ENCODE measurements around the gene DAB2IP. TPM values are rescaled to one million over a fixed set of nuclear protein-coding genes. Genes with fewer than 3 reads are reported as not detected.

The DAB2IP gene
- total RNA-seq, 6 experiments from 2014 or later: 15.1 to 21.6 (median 19.0) TPM

DNA sequence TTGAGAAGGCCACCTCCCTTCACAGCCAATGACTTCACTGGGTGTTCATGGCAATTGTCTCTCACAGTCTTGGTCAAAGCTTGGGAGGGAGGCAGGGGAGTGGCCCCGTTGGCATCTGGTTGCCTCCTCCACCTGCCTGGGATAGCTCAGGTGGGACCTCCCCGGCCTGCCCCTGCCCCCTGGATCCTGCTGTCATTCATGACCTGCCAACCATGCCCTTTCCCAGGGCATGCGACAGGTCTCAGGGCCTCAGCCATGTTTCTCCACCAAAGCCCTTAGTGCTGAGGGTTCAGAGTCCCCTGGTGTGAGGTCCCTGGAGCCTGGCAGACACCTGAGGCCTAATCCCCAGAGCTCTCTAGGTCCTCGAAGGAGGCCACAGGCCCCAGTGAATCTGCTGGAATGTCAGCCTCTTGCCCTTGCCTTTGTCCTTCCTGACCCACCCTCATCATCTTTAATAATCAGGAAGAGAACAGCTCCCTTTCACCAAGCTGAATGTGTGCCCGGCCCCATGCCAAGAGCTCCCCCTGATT lies 5.6 kb downstream of the DAB2IP start:
- Histone ChIP-seq H3K9me3 (no peaks in the 10 kb centered on the region), H3K4me3 (no peak overlapping the region), H3K27me3 (no peaks in the 10 kb centered on the region), H3K36me3 (no peaks in the 10 kb centered on the region), H3K4me1 (peaks cover 0 to 24% (median 6%) of the 10 kb centered on the region in 4 donors), H3K27ac (no peak overlapping the region)
- no peak for TF ChIP-seq POLR2A (IDR thresholded peaks at IDR 0.05)
- TF ChIP-seq, protein P1, sequence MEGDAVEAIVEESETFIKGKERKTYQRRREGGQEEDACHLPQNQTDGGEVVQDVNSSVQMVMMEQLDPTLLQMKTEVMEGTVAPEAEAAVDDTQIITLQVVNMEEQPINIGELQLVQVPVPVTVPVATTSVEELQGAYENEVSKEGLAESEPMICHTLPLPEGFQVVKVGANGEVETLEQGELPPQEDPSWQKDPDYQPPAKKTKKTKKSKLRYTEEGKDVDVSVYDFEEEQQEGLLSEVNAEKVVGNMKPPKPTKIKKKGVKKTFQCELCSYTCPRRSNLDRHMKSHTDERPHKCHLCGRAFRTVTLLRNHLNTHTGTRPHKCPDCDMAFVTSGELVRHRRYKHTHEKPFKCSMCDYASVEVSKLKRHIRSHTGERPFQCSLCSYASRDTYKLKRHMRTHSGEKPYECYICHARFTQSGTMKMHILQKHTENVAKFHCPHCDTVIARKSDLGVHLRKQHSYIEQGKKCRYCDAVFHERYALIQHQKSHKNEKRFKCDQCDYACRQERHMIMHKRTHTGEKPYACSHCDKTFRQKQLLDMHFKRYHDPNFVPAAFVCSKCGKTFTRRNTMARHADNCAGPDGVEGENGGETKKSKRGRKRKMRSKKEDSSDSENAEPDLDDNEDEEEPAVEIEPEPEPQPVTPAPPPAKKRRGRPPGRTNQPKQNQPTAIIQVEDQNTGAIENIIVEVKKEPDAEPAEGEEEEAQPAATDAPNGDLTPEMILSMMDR (IDR thresholded peaks at IDR 0.05): no peak
- ATAC-seq (no peak), DNase-seq (no peak)
- intact Hi-C loops (cut with DNase I): no loop called here
- 100% methylated on average over 2 of the region's 5 CpGs for WGBS (ENCODE audit: insufficient coverage, low coverage, low lambda C conversion rate, missing lambda C conversion rate)

DNA sequence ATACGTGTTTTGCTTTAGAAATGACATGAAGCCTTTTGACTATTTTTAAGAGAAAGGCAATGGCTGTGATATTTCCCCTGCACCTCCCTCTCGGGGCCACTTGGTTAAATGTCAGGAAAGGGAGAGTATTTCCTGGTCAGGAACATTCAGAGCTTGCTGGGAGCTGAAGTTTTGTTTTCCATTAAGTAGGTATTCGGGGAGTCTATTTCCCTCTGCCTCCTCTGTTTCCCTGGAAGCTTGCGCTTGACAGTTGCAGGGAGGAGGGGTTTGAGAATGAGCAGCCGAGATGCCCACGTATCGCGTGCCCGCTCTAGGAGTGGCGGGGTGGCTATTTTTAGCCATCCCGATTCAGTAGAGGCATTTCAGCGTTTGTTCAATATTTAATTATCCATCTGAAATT lies 6.7 kb downstream of the DAB2IP start:
- H3K4me1 ChIP-seq: peaks cover 0 to 15% (median 3%) of the 10 kb centered on the region in 4 donors
- 47% methylated on average over 9 of the region's 12 CpGs for WGBS (ENCODE audit: insufficient coverage, low coverage, low lambda C conversion rate, missing lambda C conversion rate)
- no peak overlapping the region for H3K4me3 ChIP-seq
- no peaks in the 10 kb centered on the region for H3K9me3 ChIP-seq
- no peak for TF ChIP-seq POLR2A (IDR thresholded peaks at IDR 0.05)
- TF ChIP-seq, protein P1 (IDR thresholded peaks at IDR 0.05): no peak
- H3K36me3 ChIP-seq: no peaks in the 10 kb centered on the region
- ATAC-seq: peak; percentile 18 to 53 (median 32)
- intact Hi-C loops (cut with DNase I): no loop called here
- DNase-seq: no peak
- no peak overlapping the region for H3K27ac ChIP-seq
- no peaks in the 10 kb centered on the region for H3K27me3 ChIP-seq

DNA sequence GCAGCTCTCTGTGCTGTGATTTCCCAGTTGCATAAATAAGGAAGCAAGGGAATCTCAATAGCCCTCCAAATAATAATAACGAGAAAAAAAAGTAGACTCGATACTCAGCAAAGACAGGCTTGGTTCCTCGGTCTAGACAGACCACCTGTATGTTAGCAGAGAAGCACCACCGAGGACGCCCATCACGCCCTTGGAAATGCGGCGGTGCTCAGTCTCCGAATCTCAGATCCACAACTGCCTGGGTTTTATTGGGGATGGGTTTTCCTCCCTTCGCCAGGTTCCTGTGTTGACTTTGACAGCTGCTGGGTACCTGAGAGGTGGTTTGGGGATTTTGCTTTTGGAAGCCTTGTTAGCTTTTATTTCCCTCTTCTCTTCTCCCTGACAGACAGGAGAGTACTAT lies 7.2 kb downstream of the DAB2IP start:
- Histone ChIP-seq H3K9me3 (no peaks in the 10 kb centered on the region), H3K27me3 (no peaks in the 10 kb centered on the region), H3K4me1 (peaks cover 0 to 15% (median 3%) of the 10 kb centered on the region in 4 donors), H3K36me3 (no peaks in the 10 kb centered on the region), H3K27ac (no peak overlapping the region), H3K4me3 (no peak overlapping the region)
- DNase-seq (no peak), ATAC-seq (no peak)
- 83% methylated on average over 4 of the region's 10 CpGs for WGBS (ENCODE audit: insufficient coverage, low coverage, low lambda C conversion rate, missing lambda C conversion rate)
- TF ChIP-seq, protein P1 (IDR thresholded peaks at IDR 0.05): no peak
- no peak for TF ChIP-seq POLR2A (IDR thresholded peaks at IDR 0.05)
- intact Hi-C loops (cut with DNase I): no loop called here

DNA sequence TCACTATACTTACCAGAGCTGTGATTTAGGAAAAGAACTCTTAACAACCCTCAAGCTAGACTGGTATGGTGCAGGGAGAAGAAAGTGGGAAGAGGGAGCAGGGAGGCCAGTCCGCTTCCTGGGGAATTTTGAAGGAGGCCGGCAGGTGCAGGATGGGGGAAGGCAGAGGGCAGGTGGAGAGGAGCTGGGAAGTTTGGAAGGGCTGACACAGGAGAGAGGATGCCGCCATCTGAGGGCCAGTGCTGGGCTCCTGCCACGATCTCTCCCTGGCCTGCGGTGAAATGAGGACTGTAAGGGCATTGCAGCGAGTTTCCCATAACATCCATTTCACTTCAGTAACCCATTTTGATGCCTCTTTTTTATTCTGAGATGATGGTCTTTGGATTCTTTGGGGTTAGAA lies 8.9 kb downstream of the DAB2IP start:
- no peaks in the 10 kb centered on the region for H3K36me3 ChIP-seq
- TF ChIP-seq POLR2A (IDR thresholded peaks at IDR 0.05): no peak
- TF ChIP-seq, protein P1 (IDR thresholded peaks at IDR 0.05): no peak
- peaks cover 0 to 7% (median 0%) of the 10 kb centered on the region in 4 donors for H3K4me1 ChIP-seq
- intact Hi-C loops (cut with DNase I): no loop called here
- no peak for ATAC-seq
- no peak for DNase-seq
- H3K27me3 ChIP-seq: no peaks in the 10 kb centered on the region
- H3K9me3 ChIP-seq: no peaks in the 10 kb centered on the region
- H3K4me3 ChIP-seq: no peak overlapping the region
- H3K27ac ChIP-seq: no peak overlapping the region
- 83% methylated on average over 1 of the region's 6 CpGs for WGBS (ENCODE audit: insufficient coverage, low coverage, low lambda C conversion rate, missing lambda C conversion rate)

DNA sequence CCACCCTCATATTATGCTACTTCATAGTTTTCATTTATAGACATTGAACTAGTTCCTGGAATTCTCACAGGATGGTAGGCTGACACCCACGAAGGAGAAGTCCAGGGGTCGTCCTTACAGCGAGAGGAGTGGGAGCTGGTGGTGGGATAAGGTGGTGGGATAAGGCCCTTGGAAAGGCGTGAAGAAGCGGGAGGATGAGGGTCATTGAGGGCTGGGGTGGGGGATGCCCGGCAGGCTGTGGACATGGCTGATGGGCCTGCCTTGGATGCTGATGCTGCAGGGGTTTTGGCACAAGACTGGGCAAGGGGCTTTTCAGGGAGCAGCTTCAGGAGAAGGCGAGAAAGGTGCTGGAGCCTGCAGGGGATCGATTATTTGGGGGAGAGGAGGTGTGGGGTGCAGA lies 9.4 kb downstream of the DAB2IP start:
- H3K4me3 ChIP-seq: no peak overlapping the region
- no peaks in the 10 kb centered on the region for H3K27me3 ChIP-seq
- ATAC-seq (no peak), DNase-seq (no peak)
- peaks cover 0 to 7% (median 0%) of the 10 kb centered on the region in 4 donors for H3K4me1 ChIP-seq
- 72% methylated on average over 5 of the region's 8 CpGs for WGBS (ENCODE audit: insufficient coverage, low coverage, low lambda C conversion rate, missing lambda C conversion rate)
- intact Hi-C loops (cut with DNase I): no loop called here
- H3K27ac ChIP-seq: no peak overlapping the region
- no peak for TF ChIP-seq POLR2A (IDR thresholded peaks at IDR 0.05)
- TF ChIP-seq, protein P1 (IDR thresholded peaks at IDR 0.05): no peak
- no peaks in the 10 kb centered on the region for H3K36me3 ChIP-seq
- H3K9me3 ChIP-seq: no peaks in the 10 kb centered on the region
